GM18519 (cell line): ENCODE data around the gene NRG2.

Experiments used
- ATAC-seq: cut with Tn5 transposase; IDR thresholded peaks from one replicate; pipeline ENCODE4 v1.9.1; 2021; ENCODE audit warnings: mild to moderate bottlenecking, moderate library complexity; ENCODE audit not compliant: unreplicated experiment, low FRiP score

The NRG2 gene

DNA sequence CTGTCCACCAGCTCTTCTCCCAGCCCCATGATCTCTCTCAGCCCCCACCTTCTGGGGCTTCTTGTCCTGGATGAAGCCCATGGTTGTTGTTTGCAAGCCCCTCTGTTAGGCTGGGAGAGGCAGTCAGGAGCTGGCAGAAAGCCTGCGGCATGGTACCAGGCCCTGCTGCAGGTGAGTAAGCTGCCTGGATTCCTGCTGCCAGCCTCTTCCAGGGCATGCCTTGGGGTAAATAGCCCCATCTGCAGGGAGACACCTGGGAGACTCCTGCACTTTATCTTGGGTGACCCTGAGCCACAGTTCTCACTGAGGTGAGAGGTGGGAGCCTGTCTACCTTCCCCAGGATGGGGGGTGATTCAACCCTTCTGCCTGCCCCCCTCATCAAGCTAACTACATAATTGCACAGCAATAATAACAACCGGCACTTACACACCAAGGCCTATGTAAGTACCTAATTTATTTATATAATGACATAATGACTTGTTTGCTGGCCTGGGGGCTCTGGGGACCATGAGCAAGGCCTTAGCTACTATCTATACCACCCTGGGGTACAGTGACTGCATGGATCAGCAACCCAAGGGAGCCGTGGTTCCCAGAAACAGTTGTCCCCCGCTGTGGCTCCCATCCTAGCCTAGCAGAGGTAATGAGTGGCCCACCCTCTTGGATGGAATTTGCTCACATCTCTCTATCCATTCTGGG, 131.5 kb downstream of the NRG2 start:
- ATAC-seq, result no peak

- ATAC-seq, result no peak
These were observed 132.2 kb downstream of the NRG2 start for GRCh38 chr5:139910901-139911300.

GRCh38 chr5:139910036-139910435, 133.1 kb downstream of the NRG2 start:
- no peak for ATAC-seq

DNA sequence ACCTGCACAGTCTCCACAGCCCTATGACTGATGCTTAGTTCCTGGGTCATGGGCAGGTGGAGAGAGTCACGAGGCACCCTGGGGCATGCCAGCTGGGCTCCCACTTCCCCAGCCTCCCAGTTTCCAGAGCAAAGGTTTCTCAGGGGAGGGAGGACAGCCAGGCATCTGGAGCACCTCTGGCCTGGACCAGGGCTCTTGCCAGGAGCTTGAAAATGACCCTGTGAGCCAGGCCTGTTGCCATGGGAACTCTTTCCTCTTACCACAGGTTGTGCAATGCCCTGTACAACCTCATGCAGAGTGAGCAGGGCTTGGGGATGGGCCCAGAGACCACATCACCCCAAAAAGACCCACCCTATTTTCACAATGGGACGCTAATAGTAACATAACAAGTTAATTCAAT, 134.3 kb downstream of the NRG2 start:
- ATAC-seq, result no peak

GRCh38 chr5:139906661-139907060, 136.4 kb downstream of the NRG2 start:
- no peak for ATAC-seq

DNA sequence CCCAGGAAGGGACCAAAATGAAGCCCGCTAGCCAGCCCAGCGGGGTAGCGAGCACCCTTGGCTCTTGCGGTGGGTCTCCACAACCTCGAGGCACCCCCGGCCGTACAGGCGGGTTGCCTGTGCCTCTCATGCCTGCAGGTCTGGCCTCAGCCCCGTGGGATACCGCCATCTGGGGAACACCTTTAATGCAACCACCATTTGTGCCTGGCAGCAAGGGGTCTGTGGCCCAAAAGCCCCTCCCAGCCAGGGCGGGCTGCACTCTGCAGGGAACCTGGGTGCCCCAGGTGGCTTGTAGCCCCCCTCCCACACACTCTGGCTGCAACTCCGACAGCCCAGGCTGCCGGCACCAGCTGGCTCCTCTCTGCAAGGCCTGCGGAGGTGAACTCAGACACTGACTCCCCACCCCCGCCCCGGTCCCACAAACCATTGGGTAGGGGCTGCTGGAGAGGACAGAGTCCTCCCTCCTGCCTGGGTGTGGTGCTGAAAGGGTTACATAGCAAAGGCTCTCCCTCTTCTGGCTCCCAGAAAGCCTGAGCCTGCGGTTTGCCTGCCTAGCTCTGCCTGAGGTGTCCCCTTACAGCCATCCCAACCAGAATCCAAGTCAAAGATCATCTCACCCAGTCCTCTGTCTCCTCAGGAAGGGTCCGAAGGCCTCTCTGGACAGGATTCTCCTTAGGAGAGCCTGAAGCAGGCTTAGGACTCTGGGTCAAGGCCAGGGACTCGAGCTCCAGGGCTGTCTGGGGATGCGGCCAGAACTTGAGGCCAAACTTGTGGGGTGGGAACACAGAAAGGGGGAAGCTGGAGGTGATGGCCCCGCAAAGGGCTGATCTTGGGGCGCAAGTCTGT, 138.1 kb downstream of the NRG2 start:
- ATAC-seq, result no peak

- no peak for ATAC-seq
These were observed 138.6 kb downstream of the NRG2 start for GRCh38 chr5:139904566-139904815.

GRCh38 chr5:139903795-139904565, 139.1 kb downstream of the NRG2 start:
- ATAC-seq, result no peak

DNA sequence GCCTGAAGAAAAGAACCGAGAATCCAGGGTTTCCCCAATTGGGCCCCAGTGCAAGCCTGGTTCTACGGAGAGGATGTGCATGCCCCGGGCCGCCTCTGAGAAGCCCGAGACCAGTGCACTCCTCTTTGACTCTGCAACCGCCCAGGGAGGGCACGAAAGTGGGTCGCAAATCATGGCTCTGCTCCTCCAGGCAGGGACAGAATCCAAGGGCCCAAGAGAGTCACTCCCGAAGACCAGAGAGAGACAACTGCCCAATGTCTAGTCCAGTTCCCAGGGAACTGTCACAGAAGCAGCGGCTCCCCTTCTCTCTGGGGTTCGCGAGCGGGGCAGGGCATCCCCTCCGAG, 139.7 kb downstream of the NRG2 start:
- no peak for ATAC-seq

DNA sequence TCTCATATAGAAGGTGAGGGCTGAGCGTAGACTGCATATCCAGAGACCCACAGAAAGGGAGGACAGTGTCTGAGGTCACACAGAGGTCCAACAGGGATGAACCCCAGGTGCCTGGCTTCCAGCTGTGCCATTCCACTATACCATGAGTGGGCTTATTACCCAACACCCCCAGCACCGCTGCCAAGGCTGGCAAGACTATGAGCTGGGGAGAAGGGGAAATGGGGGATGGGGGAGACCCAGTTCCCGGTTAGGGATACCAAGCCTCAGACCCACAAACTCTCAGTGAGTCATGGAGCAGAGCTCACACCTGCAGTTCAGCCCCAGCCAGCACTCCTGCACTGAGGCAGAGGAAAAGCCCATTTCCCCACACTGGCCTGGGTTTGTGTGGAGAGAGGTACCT, 141.1 kb downstream of the NRG2 start:
- ATAC-seq, result no peak

DNA sequence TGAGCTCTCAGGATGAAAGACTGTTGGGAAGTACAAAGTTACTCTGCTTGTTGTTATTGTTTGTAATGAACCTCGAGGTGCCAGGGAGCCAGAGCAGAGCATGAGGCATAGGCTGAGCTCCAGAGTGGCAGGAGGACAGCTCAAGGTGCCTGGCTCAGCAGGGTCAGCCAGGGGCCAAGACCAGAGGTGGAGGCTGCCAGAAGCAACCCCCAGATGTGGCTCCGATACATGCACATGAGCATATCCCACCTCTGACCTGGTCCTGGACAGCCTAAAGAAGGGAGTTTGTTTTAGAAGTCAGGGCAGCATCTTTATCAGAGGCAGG, 141.9 kb downstream of the NRG2 start:
- ATAC-seq, result no peak

- no peak for ATAC-seq
These were observed 142.4 kb downstream of the NRG2 start for GRCh38 chr5:139900546-139901250.

DNA sequence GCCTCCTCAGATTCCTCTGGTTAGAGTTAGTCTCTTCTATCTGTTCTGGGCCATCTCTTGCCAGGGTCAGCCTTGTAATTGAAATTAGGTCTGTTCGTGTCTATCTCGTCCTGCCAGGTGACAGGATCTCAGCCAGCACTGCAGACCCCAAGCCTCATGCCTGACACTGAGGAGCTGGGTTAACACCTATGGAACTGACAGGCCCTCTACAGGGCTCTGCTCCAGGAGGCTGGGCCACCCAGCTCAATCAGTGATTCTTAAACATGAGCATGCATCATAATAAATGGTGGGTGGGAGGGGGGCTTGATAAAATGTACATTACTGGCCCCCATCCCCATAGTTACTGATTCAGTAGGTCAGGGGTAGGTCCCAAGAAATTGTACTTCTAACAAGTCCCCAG, 144.1 kb downstream of the NRG2 start:
- no peak for ATAC-seq

- ATAC-seq, result no peak
These were observed 145.1 kb downstream of the NRG2 start for GRCh38 chr5:139897982-139898381.

GRCh38 chr5:139897342-139897741, 145.8 kb downstream of the NRG2 start:
- ATAC-seq, result no peak

DNA sequence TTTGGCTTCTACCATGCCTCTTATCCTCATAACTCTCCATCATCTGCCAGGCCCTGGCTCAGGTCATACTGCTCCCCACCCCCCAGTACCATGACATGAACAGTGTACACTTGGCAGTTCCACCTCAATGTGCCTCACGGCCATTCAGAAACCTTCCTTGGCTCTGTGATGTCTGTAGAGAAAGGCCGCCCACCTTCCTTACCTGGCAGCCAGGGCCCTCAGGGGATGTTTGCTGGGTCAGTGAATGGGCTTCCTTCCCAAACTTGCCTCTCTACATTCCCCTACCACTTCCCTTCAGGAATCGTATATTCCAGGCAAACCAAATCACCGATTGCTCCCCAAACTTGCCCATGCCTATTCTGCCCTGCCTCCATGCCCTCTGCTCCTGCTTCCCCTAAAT, 146.4 kb downstream of the NRG2 start:
- no peak for ATAC-seq

DNA sequence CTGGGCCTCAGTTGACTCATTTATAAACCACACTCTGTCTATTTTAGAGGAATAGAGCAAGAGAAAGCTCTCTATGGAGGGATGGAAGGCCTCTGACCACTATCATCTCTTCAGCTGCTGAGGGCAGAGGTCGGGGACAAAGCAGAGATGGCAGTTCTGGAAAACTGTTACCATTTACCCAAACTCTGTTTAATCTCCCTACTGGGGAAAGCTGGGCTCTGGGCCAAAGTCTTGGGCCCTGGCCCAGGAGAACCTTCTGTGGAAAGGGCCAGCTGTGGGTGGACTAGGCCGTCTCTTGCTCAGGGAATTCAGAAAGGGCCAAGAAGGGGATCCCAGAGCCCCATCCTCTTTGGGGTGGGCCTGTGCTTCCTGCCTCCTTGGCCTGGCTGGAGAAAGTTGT, 147.5 kb downstream of the NRG2 start:
- no peak for ATAC-seq

GRCh38 chr5:139895046-139895445, 148.1 kb downstream of the NRG2 start:
- ATAC-seq, result no peak

DNA sequence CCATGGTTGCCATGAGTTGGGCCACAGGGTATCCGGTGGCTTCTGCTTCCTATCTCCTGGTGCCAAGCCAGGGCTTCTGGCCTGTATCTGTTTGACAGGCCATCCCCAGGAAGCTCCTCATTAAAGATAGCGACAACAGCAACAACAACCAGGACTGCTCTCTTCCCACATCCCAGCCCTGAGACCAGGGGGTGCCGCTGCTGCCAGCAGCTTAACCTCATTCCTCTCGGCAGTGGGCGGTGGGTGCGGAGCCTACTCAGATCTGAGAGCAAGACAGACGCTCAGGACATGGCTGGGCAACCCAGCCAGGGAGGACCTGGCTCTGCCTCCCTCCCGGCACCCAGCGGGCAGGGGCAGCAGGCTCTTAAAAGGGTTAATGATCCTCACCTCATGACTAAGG, 149.2 kb downstream of the NRG2 start:
- no peak for ATAC-seq

DNA sequence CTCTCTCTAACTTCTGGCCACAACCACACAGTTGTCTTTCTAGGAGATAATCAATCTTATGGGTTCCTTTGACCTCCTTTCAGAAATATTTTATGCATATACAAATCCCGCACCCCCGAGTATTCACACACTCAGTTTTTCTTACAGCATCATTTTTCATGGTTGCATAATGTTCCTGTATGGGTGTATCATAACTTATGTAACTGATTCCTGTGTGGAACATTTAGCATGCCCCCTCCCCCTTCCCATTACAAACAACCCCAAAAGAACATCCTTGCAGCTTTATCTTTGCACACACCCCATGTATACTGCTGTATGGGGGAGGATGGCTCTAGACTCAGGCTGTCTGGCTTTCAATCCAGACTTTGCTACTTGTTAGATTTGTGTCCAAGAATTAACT, 153.7 kb downstream of the NRG2 start:
- no peak for ATAC-seq

GRCh38 chr5:139888370-139888769, 154.7 kb downstream of the NRG2 start:
- ATAC-seq, result no peak
